Upper lobe of right lung (tissue), 1 donor: Measurements from ENCODE around the gene POU2F3. TPM values are rescaled to one million over a fixed set of nuclear protein-coding genes. Genes with fewer than 3 reads are reported as not detected.

Experiments
- ATAC-seq: fragments of 200-7000 bp; cut with Tn5 transposase; one replicate; pipeline ENCODE4 v1.9.1; 2020; ENCODE audit warnings: mild to moderate bottlenecking, moderate library complexity
- DNase-seq: peaks from one replicate; pipeline ENCODE4 v3.0.0-alpha.2; 2020
- H3K27ac ChIP-seq: fragments of 200-600 bp; one replicate; pipeline ENCODE4 v1.8.0; 2022
- H3K27me3 ChIP-seq: fragments of 200-600 bp; one replicate; pipeline ENCODE4 v1.8.0; 2022; ENCODE audit warnings: mild to moderate bottlenecking
- H3K36me3 ChIP-seq: fragments of 200-600 bp; one replicate; pipeline ENCODE4 v1.8.0; 2022
- H3K4me1 ChIP-seq: fragments of 200-600 bp; one replicate; pipeline ENCODE4 v1.8.0; 2022
- H3K4me3 ChIP-seq: fragments of 200-600 bp; one replicate; pipeline ENCODE4 v1.8.0; 2022; ENCODE audit warnings: mild to moderate bottlenecking
- H3K9me3 ChIP-seq: fragments of 200-600 bp; one replicate; pipeline ENCODE4 v1.8.0; 2022
- intact Hi-C: fragments of 100-400 bp; cut with DNase I; formaldehyde crosslinking; loops from one replicate; pipeline ENCODE4 v1.11.0; 2022
- total RNA-seq: library from RNA; stranded (reverse); fragmentation: NEBNext Ultra II Directional; extraction: Animal tissue kit (Norgen Biotek cat#: 25700); gene quantifications from one replicate; pipeline ENCODE4 v1.2.1, GENCODE V29; 2021
- TF ChIP-seq, protein P1 (sequence below): fragments of 200-600 bp; IDR thresholded peaks from one replicate; pipeline ENCODE4 v1.8.0; 2022; ENCODE audit warnings: antibody characterized with exemption
- donor health status: DM: no; HTN: yes; CAD: no; lungs with severe emphysema.

Gene POU2F3
- total RNA-seq, 1 donor from 2014 or later: 3.0 TPM

- Histone ChIP-seq H3K36me3 (no peaks in the 10 kb centered on the region), H3K27ac (no peak overlapping the region), H3K4me1 (no peaks in the 10 kb centered on the region), H3K4me3 (no peak overlapping the region), H3K9me3 (no peaks in the 10 kb centered on the region), H3K27me3 (peaks cover 10% of the 10 kb centered on the region)
- ATAC-seq: no peak
- TF ChIP-seq, protein P1, sequence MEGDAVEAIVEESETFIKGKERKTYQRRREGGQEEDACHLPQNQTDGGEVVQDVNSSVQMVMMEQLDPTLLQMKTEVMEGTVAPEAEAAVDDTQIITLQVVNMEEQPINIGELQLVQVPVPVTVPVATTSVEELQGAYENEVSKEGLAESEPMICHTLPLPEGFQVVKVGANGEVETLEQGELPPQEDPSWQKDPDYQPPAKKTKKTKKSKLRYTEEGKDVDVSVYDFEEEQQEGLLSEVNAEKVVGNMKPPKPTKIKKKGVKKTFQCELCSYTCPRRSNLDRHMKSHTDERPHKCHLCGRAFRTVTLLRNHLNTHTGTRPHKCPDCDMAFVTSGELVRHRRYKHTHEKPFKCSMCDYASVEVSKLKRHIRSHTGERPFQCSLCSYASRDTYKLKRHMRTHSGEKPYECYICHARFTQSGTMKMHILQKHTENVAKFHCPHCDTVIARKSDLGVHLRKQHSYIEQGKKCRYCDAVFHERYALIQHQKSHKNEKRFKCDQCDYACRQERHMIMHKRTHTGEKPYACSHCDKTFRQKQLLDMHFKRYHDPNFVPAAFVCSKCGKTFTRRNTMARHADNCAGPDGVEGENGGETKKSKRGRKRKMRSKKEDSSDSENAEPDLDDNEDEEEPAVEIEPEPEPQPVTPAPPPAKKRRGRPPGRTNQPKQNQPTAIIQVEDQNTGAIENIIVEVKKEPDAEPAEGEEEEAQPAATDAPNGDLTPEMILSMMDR: no peak
- DNase-seq: no peak
- intact Hi-C loops: no loop called here
These were observed 53.3 kb downstream of the POU2F3 start for GRCh38 chr11:120293038-120293800.

- no peaks in the 10 kb centered on the region for H3K9me3 ChIP-seq
- DNase-seq: no peak
- H3K4me1 ChIP-seq: no peaks in the 10 kb centered on the region
- H3K4me3 ChIP-seq: no peak overlapping the region
- H3K36me3 ChIP-seq: no peaks in the 10 kb centered on the region
- intact Hi-C loops: no loop called here
- TF ChIP-seq, protein P1: no peak
- no peak overlapping the region for H3K27ac ChIP-seq
- no peak for ATAC-seq
- H3K27me3 ChIP-seq: peaks cover 10% of the 10 kb centered on the region
These were observed 54.2 kb downstream of the POU2F3 start for GRCh38 chr11:120294096-120294495.

- Histone ChIP-seq H3K36me3 (no peaks in the 10 kb centered on the region), H3K27ac (no peak overlapping the region), H3K9me3 (no peaks in the 10 kb centered on the region), H3K4me1 (peaks cover 3% of the 10 kb centered on the region), H3K4me3 (no peak overlapping the region), H3K27me3 (peaks cover 10% of the 10 kb centered on the region)
- ATAC-seq: no peak
- no peak for DNase-seq
- intact Hi-C loops: no loop called here
- TF ChIP-seq, protein P1: no peak
These were observed 55.2 kb downstream of the POU2F3 start for GRCh38 chr11:120295099-120295498.

DNA sequence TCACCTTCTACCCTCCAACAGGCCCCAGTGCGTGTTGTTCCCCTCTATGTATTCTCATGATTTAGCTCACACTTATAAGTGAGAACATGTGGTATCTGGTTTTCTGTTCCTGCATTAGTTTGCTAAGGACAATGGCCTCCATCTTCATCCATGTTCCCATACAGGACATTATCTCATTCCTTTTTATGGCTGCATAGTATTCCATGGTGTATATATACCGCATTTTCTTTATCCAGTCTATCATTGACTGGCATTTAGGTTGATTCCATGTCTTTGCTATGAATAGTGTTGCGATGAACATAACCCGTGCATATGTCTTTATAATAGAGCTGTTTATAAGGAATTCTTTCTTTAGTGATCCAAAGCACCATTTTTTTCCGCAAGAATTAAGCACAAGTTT, 56.6 kb downstream of the POU2F3 start:
- no peak overlapping the region for H3K4me3 ChIP-seq
- H3K27ac ChIP-seq: no peak overlapping the region
- no peaks in the 10 kb centered on the region for H3K9me3 ChIP-seq
- TF ChIP-seq, protein P1: no peak
- H3K4me1 ChIP-seq: peaks cover 10% of the 10 kb centered on the region
- H3K36me3 ChIP-seq: no peaks in the 10 kb centered on the region
- intact Hi-C loops: no loop called here
- H3K27me3 ChIP-seq: peaks cover 10% of the 10 kb centered on the region
- ATAC-seq (no peak), DNase-seq (no peak)

DNA sequence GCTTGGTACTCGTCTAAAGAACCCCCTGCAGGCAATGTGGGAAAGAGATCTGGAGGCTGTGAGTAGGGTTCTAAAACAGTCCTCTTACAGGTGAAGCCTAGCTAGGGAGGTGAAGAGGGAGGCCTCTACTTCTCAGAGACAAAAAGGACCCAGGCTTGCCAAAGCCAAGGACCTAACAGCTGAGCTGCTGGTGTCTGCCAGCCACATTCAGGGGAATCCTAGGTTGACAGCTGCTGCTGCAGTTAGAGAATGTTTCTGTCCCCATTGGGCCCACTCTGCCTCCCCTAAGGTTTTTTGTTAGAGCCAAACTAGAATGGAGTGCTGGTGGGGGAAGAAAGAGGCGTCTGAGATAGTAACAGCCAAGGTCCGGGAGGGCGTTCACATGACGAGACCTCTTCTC, 58.5 kb downstream of the POU2F3 start:
- H3K27me3 ChIP-seq: peaks cover 9% of the 10 kb centered on the region

More for the DNA sequence above, 58.5 kb downstream of the POU2F3 start:
- H3K36me3 ChIP-seq: no peaks in the 10 kb centered on the region
- no peak overlapping the region for H3K27ac ChIP-seq
- H3K9me3 ChIP-seq: no peaks in the 10 kb centered on the region
- TF ChIP-seq, protein P1: no peak
- no peak overlapping the region for H3K4me3 ChIP-seq
- DNase-seq (no peak), ATAC-seq (no peak)
- intact Hi-C loops: no loop called here
- H3K4me1 ChIP-seq: peaks cover 18% of the 10 kb centered on the region
